ENCODE measurements around the gene PDZRN3. TPM values are rescaled to one million over a fixed set of nuclear protein-coding genes. Genes with fewer than 3 reads are reported as not detected.

The PDZRN3 gene
- total RNA-seq, 1 experiment from 2014 or later = not detected

GRCh38 chr3:73575519-73575918 lies 49.2 kb downstream of the PDZRN3 start:
- POLR2A ChIA-PET (ENCODE audit: unreplicated experiment) = no interaction called here
- H3K79me2 ChIP-seq (ENCODE audit: low read depth) = no peaks in the 10 kb centered on the region
- no peaks in the 10 kb centered on the region for H3K9me2 ChIP-seq (ENCODE audit: insufficient read depth)
- H3K9me3 ChIP-seq (ENCODE audit: insufficient read depth, low read depth) = no peaks in the 10 kb centered on the region
- no peaks in the 10 kb centered on the region for H3K36me3 ChIP-seq (ENCODE audit: low read depth)
- no peaks in the 10 kb centered on the region for H3K4me1 ChIP-seq (replicated peaks; ENCODE audit: insufficient read depth)
- no peak overlapping the region for H3K27ac ChIP-seq
- TF ChIP-seq EZH2 (IDR thresholded peaks at IDR 0.05; ENCODE audit: low read depth) (no peak), CTCF (conservative IDR thresholded peaks at IDR 0.05) (no peak)
- H3F3A ChIP-seq (ENCODE audit: insufficient read depth, low read depth) = no peaks in the 10 kb centered on the region
- H3K27me3 ChIP-seq (ENCODE audit: insufficient read depth, low read depth) = peaks cover 13% of the 10 kb centered on the region; the same call in 1 of the 2 replicates
- no peak for DNase-seq
- intact Hi-C loops (cut with micrococcal nuclease; ENCODE audit: unreplicated experiment) = no loop called here
- CTCF ChIA-PET = no interaction called here
- H3K4me3 ChIP-seq = no peak overlapping the region
- H2AFZ ChIP-seq = no peak overlapping the region
- no TSS peak for BruUV-seq (replicated peaks)
- H3K4me2 ChIP-seq = no peak overlapping the region
- H4K20me1 ChIP-seq (ENCODE audit: insufficient read depth) = no peaks in the 10 kb centered on the region

- no TSS peak for BruUV-seq (replicated peaks)
- H3K79me2 ChIP-seq (ENCODE audit: low read depth) = no peaks in the 10 kb centered on the region
Measured at GRCh38 chr3:73573204-73573603, 51.5 kb downstream of the PDZRN3 start.

GRCh38 chr3:73572368-73572767 lies 52.4 kb downstream of the PDZRN3 start:
- no peak for TF ChIP-seq EZH2 (IDR thresholded peaks at IDR 0.05; ENCODE audit: low read depth)
- Histone ChIP-seq H2AFZ (no peak overlapping the region), H3F3A (ENCODE audit: insufficient read depth, low read depth) (no peaks in the 10 kb centered on the region), H3K36me3 (ENCODE audit: low read depth) (no peaks in the 10 kb centered on the region), H3K27me3 (ENCODE audit: insufficient read depth, low read depth) (peaks cover 28% of the 10 kb centered on the region; the same call in 1 of the 2 replicates), H3K4me1 (replicated peaks; ENCODE audit: insufficient read depth) (no peaks in the 10 kb centered on the region), H3K4me3 (no peak overlapping the region), H4K20me1 (ENCODE audit: insufficient read depth) (no peaks in the 10 kb centered on the region), H3K79me2 (ENCODE audit: low read depth) (no peaks in the 10 kb centered on the region), H3K9me3 (ENCODE audit: insufficient read depth, low read depth) (no peaks in the 10 kb centered on the region), H3K27ac (no peak overlapping the region), H3K9me2 (ENCODE audit: insufficient read depth) (no peaks in the 10 kb centered on the region), H3K4me2 (no peak overlapping the region)
- BruUV-seq (replicated peaks) = no TSS peak
- ChIA-PET POLR2A (ENCODE audit: unreplicated experiment) (interaction anchor here (0.6 kb wide), 1 partner anchor 104 kb away, joined by 3 read pairs; no protein-coding TSS in a partner anchor), CTCF (no interaction called here)
- DNase-seq = no peak
- intact Hi-C loops (cut with micrococcal nuclease; ENCODE audit: unreplicated experiment) = no loop called here

More at GRCh38 chr3:73573204-73573603, 51.5 kb downstream of the PDZRN3 start:
- TF ChIP-seq CTCF (conservative IDR thresholded peaks at IDR 0.05) (no peak), EZH2 (IDR thresholded peaks at IDR 0.05; ENCODE audit: low read depth) (no peak)
- CTCF ChIA-PET = no interaction called here
- H4K20me1 ChIP-seq (ENCODE audit: insufficient read depth) = no peaks in the 10 kb centered on the region
- H3K27me3 ChIP-seq (ENCODE audit: insufficient read depth, low read depth) = peaks cover 28% of the 10 kb centered on the region; the same call in 1 of the 2 replicates
- no peak overlapping the region for H3K4me3 ChIP-seq
- H2AFZ ChIP-seq = no peak overlapping the region
- no peak overlapping the region for H3K27ac ChIP-seq
- no peak for DNase-seq
- intact Hi-C loops (cut with micrococcal nuclease; ENCODE audit: unreplicated experiment) = no loop called here
- H3K4me1 ChIP-seq (replicated peaks; ENCODE audit: insufficient read depth) = no peaks in the 10 kb centered on the region
- POLR2A ChIA-PET (ENCODE audit: unreplicated experiment) = no interaction called here
- H3K36me3 ChIP-seq (ENCODE audit: low read depth) = no peaks in the 10 kb centered on the region
- no peaks in the 10 kb centered on the region for H3K9me2 ChIP-seq (ENCODE audit: insufficient read depth)
- no peaks in the 10 kb centered on the region for H3K9me3 ChIP-seq (ENCODE audit: insufficient read depth, low read depth)
- no peaks in the 10 kb centered on the region for H3F3A ChIP-seq (ENCODE audit: insufficient read depth, low read depth)
- no peak overlapping the region for H3K4me2 ChIP-seq

GRCh38 chr3:73571238-73571794 lies 53.4 kb downstream of the PDZRN3 start:
- no peak overlapping the region for H3K27ac ChIP-seq
- BruUV-seq (replicated peaks) = no TSS peak
- no peak for DNase-seq
- no peak for TF ChIP-seq CTCF (conservative IDR thresholded peaks at IDR 0.05)
- no peak for TF ChIP-seq EZH2 (IDR thresholded peaks at IDR 0.05; ENCODE audit: low read depth)
- H3K36me3 ChIP-seq (ENCODE audit: low read depth) = no peaks in the 10 kb centered on the region
- intact Hi-C loops (cut with micrococcal nuclease; ENCODE audit: unreplicated experiment) = no loop called here
- ChIA-PET POLR2A (ENCODE audit: unreplicated experiment) (no interaction called here), CTCF (no interaction called here)
- H3K4me1 ChIP-seq (replicated peaks; ENCODE audit: insufficient read depth) = no peaks in the 10 kb centered on the region
- no peaks in the 10 kb centered on the region for H3K9me2 ChIP-seq (ENCODE audit: insufficient read depth)
- H3K79me2 ChIP-seq (ENCODE audit: low read depth) = no peaks in the 10 kb centered on the region
- no peaks in the 10 kb centered on the region for H4K20me1 ChIP-seq (ENCODE audit: insufficient read depth)
- H3K4me3 ChIP-seq = no peak overlapping the region
- no peak overlapping the region for H3K4me2 ChIP-seq
- H3K9me3 ChIP-seq (ENCODE audit: insufficient read depth, low read depth) = no peaks in the 10 kb centered on the region
- H2AFZ ChIP-seq = no peak overlapping the region
- no peaks in the 10 kb centered on the region for H3F3A ChIP-seq (ENCODE audit: insufficient read depth, low read depth)
- peaks cover 28% of the 10 kb centered on the region; the same call in 1 of the 2 replicates for H3K27me3 ChIP-seq (ENCODE audit: insufficient read depth, low read depth)

Measured in PC-9 (cell line).